Measurements from ENCODE around the gene KRT8.
"Not testable (repeated sequence)": the region's sequence is repeated elsewhere in the genome, so short reads cannot be mapped to it uniquely, and the experiment has no call there.

Gene KRT8

GRCh38 chr12:52904509-52905300 lies at the start of gene KRT8:
KRT8 (minus strand) TSS chr12:52905076; CDS start chr12:52904981, 95 bp downstream.
- DNase-seq (ENCODE audit: low read depth in 1 of 2, low spot score in 1 of 2), result not testable (repeated sequence)

GRCh38 chr12:52953181-52953841 lies 48.4 kb upstream of the KRT8 start:
- DNase-seq (ENCODE audit: low read depth in 1 of 2, low spot score in 1 of 2), result no peak

- DNase-seq (ENCODE audit: low read depth in 1 of 2, low spot score in 1 of 2), result no peak
Observed at GRCh38 chr12:52952076-52952801, 47.4 kb upstream of the KRT8 start.

- no peak for DNase-seq (ENCODE audit: low read depth in 1 of 2, low spot score in 1 of 2)
Observed at GRCh38 chr12:52951640-52952039, 46.8 kb upstream of the KRT8 start.

GRCh38 chr12:52951126-52951525 lies 46.2 kb upstream of the KRT8 start:
- DNase-seq (ENCODE audit: low read depth in 1 of 2, low spot score in 1 of 2), result no peak

GRCh38 chr12:52950553-52950952 lies 45.7 kb upstream of the KRT8 start:
- DNase-seq (ENCODE audit: low read depth in 1 of 2, low spot score in 1 of 2), result no peak

GRCh38 chr12:52949413-52950331 lies 44.8 kb upstream of the KRT8 start:
- DNase-seq (ENCODE audit: low read depth in 1 of 2, low spot score in 1 of 2), result no peak

GRCh38 chr12:52947738-52948423 lies 43.0 kb upstream of the KRT8 start:
- no peak for DNase-seq (ENCODE audit: low read depth in 1 of 2, low spot score in 1 of 2)

GRCh38 chr12:52946797-52947547 lies 42.1 kb upstream of the KRT8 start:
- no peak for DNase-seq (ENCODE audit: low read depth in 1 of 2, low spot score in 1 of 2)

GRCh38 chr12:52946334-52946733 lies 41.5 kb upstream of the KRT8 start:
- DNase-seq (ENCODE audit: low read depth in 1 of 2, low spot score in 1 of 2), result no peak

- no peak for DNase-seq (ENCODE audit: low read depth in 1 of 2, low spot score in 1 of 2)
Observed at GRCh38 chr12:52945389-52946232, 40.7 kb upstream of the KRT8 start.

- DNase-seq (ENCODE audit: low read depth in 1 of 2, low spot score in 1 of 2), result no peak
Observed at GRCh38 chr12:52944683-52945388, 40.0 kb upstream of the KRT8 start.

- DNase-seq (ENCODE audit: low read depth in 1 of 2, low spot score in 1 of 2), result no peak
Observed at GRCh38 chr12:52942901-52943181, 38.0 kb upstream of the KRT8 start.

GRCh38 chr12:52942066-52942900 lies 37.4 kb upstream of the KRT8 start:
- DNase-seq (ENCODE audit: low read depth in 1 of 2, low spot score in 1 of 2), result no peak

- no peak for DNase-seq (ENCODE audit: low read depth in 1 of 2, low spot score in 1 of 2)
Observed at GRCh38 chr12:52929538-52929937, 24.7 kb upstream of the KRT8 start.

- no peak for DNase-seq (ENCODE audit: low read depth in 1 of 2, low spot score in 1 of 2)
Observed at GRCh38 chr12:52927964-52928363, 23.1 kb upstream of the KRT8 start.

- DNase-seq (ENCODE audit: low read depth in 1 of 2, low spot score in 1 of 2), result no peak
Observed at GRCh38 chr12:52926596-52927234, 21.8 kb upstream of the KRT8 start.
